IMR-90 (cell line): ENCODE measurements around the gene MRGPRE.

Experiments used
- CEBPB ChIP-seq: IDR thresholded peaks from 2 replicates; pipeline ENCODE4 v1.6.1; 2012; ENCODE audit warnings: low read depth, low read length, improper control_type of control experiment
- POLR2A ChIP-seq: IDR thresholded peaks from 2 replicates; pipeline ENCODE4 v1.6.1; 2012; ENCODE audit warnings: mild to moderate bottlenecking, low read depth, low read length
- TF ChIP-seq, protein P1 (sequence below): conservative IDR thresholded peaks from 2 replicates; pipeline ENCODE4 v1.5.1; 2012; ENCODE audit warnings: mild to moderate bottlenecking, low read depth, low read length, improper control_type of control experiment

DNA sequence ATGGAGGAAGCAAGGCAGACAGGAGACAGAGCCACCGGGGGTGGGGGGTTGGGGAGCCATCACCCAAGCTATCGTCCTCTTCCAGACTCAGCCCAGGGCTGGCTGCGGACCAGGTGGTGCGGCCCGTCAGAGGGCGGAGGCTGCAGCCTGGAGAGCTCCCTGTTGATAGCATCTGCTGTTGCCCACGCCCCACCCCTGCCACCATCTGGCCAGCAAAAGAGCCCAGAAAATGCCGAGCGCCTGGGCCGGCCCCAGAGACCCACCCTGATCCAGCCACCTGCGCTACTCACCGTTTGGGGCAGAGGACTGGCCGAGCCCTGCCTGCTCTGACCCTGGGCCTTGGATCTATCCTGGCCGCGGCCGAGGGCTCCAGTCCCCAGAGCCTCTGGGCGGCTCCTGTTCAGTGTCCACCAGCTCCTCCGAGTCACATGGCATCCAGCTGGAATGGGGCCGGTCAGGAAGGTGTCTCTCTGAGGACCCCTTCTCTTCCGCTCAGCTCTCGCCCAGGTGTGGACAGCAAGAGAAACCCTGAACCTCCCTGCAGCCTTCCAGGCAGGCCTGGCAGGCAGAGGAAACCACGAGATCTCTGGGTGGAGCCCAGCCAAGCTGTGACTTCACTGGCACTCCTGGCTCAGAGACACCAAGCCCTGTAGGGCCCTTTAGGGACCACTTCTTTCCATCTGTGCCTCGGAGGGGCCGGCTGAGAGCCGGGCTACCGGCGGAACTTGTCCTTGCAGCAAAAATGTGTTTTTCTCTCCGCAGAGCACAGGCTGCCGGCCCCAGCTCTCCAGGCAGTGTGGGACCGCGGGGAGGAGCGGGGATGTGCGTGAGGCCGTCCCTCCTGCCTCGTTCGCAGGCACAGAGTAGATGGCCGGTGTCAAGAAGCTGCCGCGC, at the start of gene MRGPRE:
- TF ChIP-seq, protein P1, sequence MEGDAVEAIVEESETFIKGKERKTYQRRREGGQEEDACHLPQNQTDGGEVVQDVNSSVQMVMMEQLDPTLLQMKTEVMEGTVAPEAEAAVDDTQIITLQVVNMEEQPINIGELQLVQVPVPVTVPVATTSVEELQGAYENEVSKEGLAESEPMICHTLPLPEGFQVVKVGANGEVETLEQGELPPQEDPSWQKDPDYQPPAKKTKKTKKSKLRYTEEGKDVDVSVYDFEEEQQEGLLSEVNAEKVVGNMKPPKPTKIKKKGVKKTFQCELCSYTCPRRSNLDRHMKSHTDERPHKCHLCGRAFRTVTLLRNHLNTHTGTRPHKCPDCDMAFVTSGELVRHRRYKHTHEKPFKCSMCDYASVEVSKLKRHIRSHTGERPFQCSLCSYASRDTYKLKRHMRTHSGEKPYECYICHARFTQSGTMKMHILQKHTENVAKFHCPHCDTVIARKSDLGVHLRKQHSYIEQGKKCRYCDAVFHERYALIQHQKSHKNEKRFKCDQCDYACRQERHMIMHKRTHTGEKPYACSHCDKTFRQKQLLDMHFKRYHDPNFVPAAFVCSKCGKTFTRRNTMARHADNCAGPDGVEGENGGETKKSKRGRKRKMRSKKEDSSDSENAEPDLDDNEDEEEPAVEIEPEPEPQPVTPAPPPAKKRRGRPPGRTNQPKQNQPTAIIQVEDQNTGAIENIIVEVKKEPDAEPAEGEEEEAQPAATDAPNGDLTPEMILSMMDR = no peak
- TF ChIP-seq POLR2A (no peak), CEBPB (no peak)
